ENCODE results near the gene CYP2A6.

CYP2A6 gene

GRCh38 chr19:40799558-40800338 is 50.5 kb downstream of the CYP2A6 start:
- WGBS, 2 experiments (ENCODE audit: insufficient coverage in 2 of 2) = 4% methylated on average over 32 to 40 of the region's 40 CpGs
- Histone ChIP-seq H3K4me1 (ENCODE audit: control insufficient read depth, insufficient read depth, low read length, poor library complexity, severe bottlenecking) (peaks cover 45% of the 10 kb centered on the region), H3K27ac (ENCODE audit: low read depth, low read length, severe bottlenecking) (peak overlapping the region; percentile 84), H3K9me3 (ENCODE audit: control insufficient read depth, low read length) (no peaks in the 10 kb centered on the region), H3K4me3 (ENCODE audit: extremely low read depth, insufficient read depth, low read length, poor library complexity, severe bottlenecking) (peak overlapping the region; percentile 73), H3K36me3 (ENCODE audit: control insufficient read depth, insufficient read depth, low read length) (peaks cover 48% of the 10 kb centered on the region)

- H3K36me3 ChIP-seq (ENCODE audit: control insufficient read depth, insufficient read depth, low read length) = peaks cover 40% of the 10 kb centered on the region
- H3K9me3 ChIP-seq (ENCODE audit: control insufficient read depth, low read length) = no peaks in the 10 kb centered on the region
- H3K4me1 ChIP-seq (ENCODE audit: control insufficient read depth, insufficient read depth, low read length, poor library complexity, severe bottlenecking) = peaks cover 39% of the 10 kb centered on the region
- peak within 1 kb of the TSS; percentile 90 for H3K27ac ChIP-seq (ENCODE audit: low read depth, low read length, severe bottlenecking)
- peak within 1 kb of the TSS; percentile 73 for H3K4me3 ChIP-seq (ENCODE audit: extremely low read depth, insufficient read depth, low read length, poor library complexity, severe bottlenecking)
- 0% methylated on average over 10 to 46 of the region's 110 CpGs for WGBS, 2 experiments (ENCODE audit: insufficient coverage in 2 of 2)
These were observed 51.3 kb downstream of the CYP2A6 start, which contains the start of gene EGLN2 for GRCh38 chr19:40798683-40799557. EGLN2 (plus strand) TSS chr19:40799191; CDS start chr19:40800573, 1,382 bp downstream.

- no peaks in the 10 kb centered on the region for H3K9me3 ChIP-seq (ENCODE audit: control insufficient read depth, low read length)
- WGBS, 2 experiments (ENCODE audit: insufficient coverage in 2 of 2) = 15% methylated on average over 20 to 22 of the region's 28 CpGs
- peak overlapping the region; percentile 90 for H3K27ac ChIP-seq (ENCODE audit: low read depth, low read length, severe bottlenecking)
- H3K4me3 ChIP-seq (ENCODE audit: extremely low read depth, insufficient read depth, low read length, poor library complexity, severe bottlenecking) = peak overlapping the region; percentile 40
- H3K4me1 ChIP-seq (ENCODE audit: control insufficient read depth, insufficient read depth, low read length, poor library complexity, severe bottlenecking) = peaks cover 31% of the 10 kb centered on the region
- peaks cover 32% of the 10 kb centered on the region for H3K36me3 ChIP-seq (ENCODE audit: control insufficient read depth, insufficient read depth, low read length)
These were observed 52.1 kb downstream of the CYP2A6 start for GRCh38 chr19:40797963-40798682.

- H3K4me1 ChIP-seq (ENCODE audit: control insufficient read depth, insufficient read depth, low read length, poor library complexity, severe bottlenecking) = peaks cover 24% of the 10 kb centered on the region
These were observed 52.9 kb downstream of the CYP2A6 start for GRCh38 chr19:40797166-40797962.

More at GRCh38 chr19:40797166-40797962, 52.9 kb downstream of the CYP2A6 start:
- no peak overlapping the region for H3K4me3 ChIP-seq (ENCODE audit: extremely low read depth, insufficient read depth, low read length, poor library complexity, severe bottlenecking)
- peaks cover 31% of the 10 kb centered on the region for H3K36me3 ChIP-seq (ENCODE audit: control insufficient read depth, insufficient read depth, low read length)
- H3K9me3 ChIP-seq (ENCODE audit: control insufficient read depth, low read length) = no peaks in the 10 kb centered on the region
- WGBS, 2 experiments (ENCODE audit: insufficient coverage in 2 of 2) = 94 to 97% methylated on average over 13 to 14 of the region's 14 CpGs
- no peak overlapping the region for H3K27ac ChIP-seq (ENCODE audit: low read depth, low read length, severe bottlenecking)
